ENCODE results near the gene NDUFAF7.
A peak's percentile ranks its signal among the peaks of the same experiment; 100 is the strongest.

The NDUFAF7 gene

GRCh38 chr2:37232131-37232933 lies 874 bp downstream of the NDUFAF7 start:
- DNase-seq (ENCODE audit: low read depth) = no peak

GRCh38 chr2:37243435-37243834 lies 12.0 kb downstream of the NDUFAF7 start:
- DNase-seq (ENCODE audit: low read depth) = no peak
- TF ChIP-seq CTCF (IDR thresholded peaks at IDR 0.05; ENCODE audit: low read depth, low read length, missing control alignments) = no peak
- no peak overlapping the region for H3K4me3 ChIP-seq (ENCODE audit: low read depth, low read length)

More at GRCh38 chr2:37232131-37232933, 874 bp downstream of the NDUFAF7 start:
- no peak for TF ChIP-seq CTCF (IDR thresholded peaks at IDR 0.05; ENCODE audit: low read depth, low read length, missing control alignments)
- peak overlapping the region; percentile 98 for H3K4me3 ChIP-seq (ENCODE audit: low read depth, low read length)

- no peak overlapping the region for H3K4me3 ChIP-seq (ENCODE audit: low read depth, low read length)
- TF ChIP-seq CTCF (IDR thresholded peaks at IDR 0.05; ENCODE audit: low read depth, low read length, missing control alignments) = no peak
- DNase-seq (ENCODE audit: low read depth) = peak; percentile 39
Measured at GRCh38 chr2:37244017-37244416, 12.6 kb downstream of the NDUFAF7 start.

DNA sequence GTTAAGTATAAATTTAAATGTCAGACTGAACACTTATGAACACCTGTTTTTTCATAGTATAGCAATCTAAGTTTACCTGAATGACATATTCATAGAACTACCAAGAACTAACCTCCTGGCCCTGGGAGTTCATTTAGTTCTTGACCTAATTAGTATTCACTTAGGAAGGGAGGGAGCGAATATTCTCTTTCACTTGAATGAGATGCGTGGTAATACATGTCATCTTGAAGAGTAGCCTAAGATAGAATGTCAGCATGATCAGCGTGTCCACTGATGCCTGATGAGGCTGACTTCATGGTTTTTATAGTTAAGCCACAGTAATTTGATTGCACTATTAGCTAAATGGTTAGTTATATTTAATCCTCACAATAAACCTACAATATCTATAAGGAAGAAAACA lies 13.3 kb downstream of the NDUFAF7 start:
- DNase-seq (ENCODE audit: low read depth) = no peak
- H3K4me3 ChIP-seq (ENCODE audit: low read depth, low read length) = no peak overlapping the region
- TF ChIP-seq CTCF (IDR thresholded peaks at IDR 0.05; ENCODE audit: low read depth, low read length, missing control alignments) = no peak

GRCh38 chr2:37246205-37246604 lies 14.7 kb downstream of the NDUFAF7 start:
- TF ChIP-seq CTCF (IDR thresholded peaks at IDR 0.05; ENCODE audit: low read depth, low read length, missing control alignments) = no peak
- H3K4me3 ChIP-seq (ENCODE audit: low read depth, low read length) = no peak overlapping the region
- no peak for DNase-seq (ENCODE audit: low read depth)

DNA sequence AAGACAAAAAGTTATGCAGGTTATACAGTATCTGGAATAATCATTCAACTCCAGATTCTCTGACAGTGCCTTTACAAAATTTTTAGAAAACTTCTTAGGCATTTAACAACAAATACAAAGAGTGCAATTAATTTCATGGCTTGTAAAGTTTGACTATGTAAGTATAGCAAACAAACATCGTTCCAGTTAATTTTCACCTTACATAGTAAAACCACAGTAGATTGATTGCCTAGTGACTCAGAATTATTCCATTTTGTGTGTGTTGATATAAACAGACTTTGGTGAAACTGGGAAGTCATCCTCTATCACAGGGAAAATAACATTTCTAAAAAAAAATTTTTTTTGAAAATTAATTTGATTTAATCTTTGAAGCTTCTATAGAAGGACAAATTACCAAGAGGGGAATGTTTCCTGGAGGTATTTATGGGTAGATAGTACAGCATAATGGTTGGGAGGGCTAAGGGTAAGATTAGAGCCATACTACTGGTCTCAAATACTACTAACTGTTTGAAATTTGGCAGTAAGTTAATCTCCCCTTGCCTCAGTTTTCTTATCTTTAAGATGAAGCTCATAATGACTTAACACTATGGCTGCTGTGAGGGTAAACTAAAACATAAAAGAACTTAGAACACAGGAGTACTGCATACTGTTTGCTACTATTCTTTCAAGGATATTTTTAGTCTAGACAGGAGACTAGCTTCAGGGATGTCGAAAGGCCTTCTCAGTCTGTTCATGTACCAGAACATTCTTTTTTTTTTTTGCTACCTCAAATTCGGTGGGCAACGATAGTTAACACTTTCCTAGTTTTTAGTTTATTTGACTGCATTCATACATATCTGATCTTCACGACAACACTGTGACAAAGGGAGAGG lies 19.6 kb downstream of the NDUFAF7 start:
- no peak for DNase-seq (ENCODE audit: low read depth)
- H3K4me3 ChIP-seq (ENCODE audit: low read depth, low read length) = no peak overlapping the region
- no peak for TF ChIP-seq CTCF (IDR thresholded peaks at IDR 0.05; ENCODE audit: low read depth, low read length, missing control alignments)

Measured in GM12864 (cell line).